Lower lobe of right lung (tissue), 2 donors: ENCODE measurements around the gene P2RX6. TPM values are rescaled to one million over a fixed set of nuclear protein-coding genes. Genes with fewer than 3 reads are reported as not detected.
"Not testable (repeated sequence)": the region's sequence is repeated elsewhere in the genome, so short reads cannot be mapped to it uniquely, and the experiment has no call there.

Experiments used
- ATAC-seq, 2 donors: fragments of 200-7000 bp; cut with Tn5 transposase; one replicate each; pipeline ENCODE4 v1.9.1; 2020 to 2022; ENCODE audit warnings: mild to moderate bottlenecking in 2 of 2, moderate library complexity in 2 of 2
- DNase-seq: peaks from one replicate; pipeline ENCODE4 v3.0.0-alpha.2; 2020
- H3K27ac ChIP-seq: fragments of 200-600 bp; one replicate; pipeline ENCODE4 v1.8.0; 2022
- H3K27me3 ChIP-seq: fragments of 200-600 bp; one replicate; pipeline ENCODE4 v1.8.0; 2022; ENCODE audit warnings: low read depth
- H3K36me3 ChIP-seq: fragments of 200-600 bp; one replicate; pipeline ENCODE4 v1.8.0; 2022; ENCODE audit warnings: mild to moderate bottlenecking
- H3K4me1 ChIP-seq: fragments of 200-600 bp; one replicate; pipeline ENCODE4 v1.8.0; 2022
- H3K4me3 ChIP-seq: fragments of 200-600 bp; one replicate; pipeline ENCODE4 v1.8.0; 2022; ENCODE audit warnings: mild to moderate bottlenecking
- H3K9me3 ChIP-seq: fragments of 200-600 bp; one replicate; pipeline ENCODE4 v1.8.0; 2022
- CTCF ChIP-seq: fragments of 200-600 bp; IDR thresholded peaks from one replicate; pipeline ENCODE4 v1.8.0; 2022; ENCODE audit warnings: antibody characterized with exemption, mild to moderate bottlenecking
- intact Hi-C: fragments of 100-400 bp; cut with DNase I; formaldehyde crosslinking; loops from one replicate; pipeline ENCODE4 v1.11.0; 2022
- total RNA-seq: library from RNA; stranded (reverse); fragmentation: NEBNext Ultra II Directional; extraction: Animal tissue kit (Norgen Biotek cat#: 25700); gene quantifications from one replicate; pipeline ENCODE4 v1.2.1, GENCODE V29; 2021
- donor health status: DM: no; HTN: yes; CAD: no; lungs with severe emphysema.

The P2RX6 gene
- total RNA-seq, 1 donor from 2014 or later, result 2.1 TPM

GRCh38 chr22:21047035-21047661 lies 32.2 kb downstream of the P2RX6 start:
- intact Hi-C loops, result no loop called here
- Histone ChIP-seq H3K27ac (no peak overlapping the region), H3K4me3 (no peak overlapping the region), H3K36me3 (no peaks in the 10 kb centered on the region), H3K4me1 (peaks cover 13% of the 10 kb centered on the region), H3K27me3 (peaks cover 3% of the 10 kb centered on the region), H3K9me3 (no peaks in the 10 kb centered on the region)
- DNase-seq (peak; percentile 28), ATAC-seq (no peak)
- no peak for TF ChIP-seq CTCF

- peaks cover 13% of the 10 kb centered on the region for H3K4me1 ChIP-seq
- DNase-seq (peak; percentile 40), ATAC-seq (no peak)
- no peak overlapping the region for H3K4me3 ChIP-seq
- intact Hi-C loops, result no loop called here
- H3K36me3 ChIP-seq, result no peaks in the 10 kb centered on the region
- H3K27ac ChIP-seq, result no peak overlapping the region
- H3K9me3 ChIP-seq, result no peaks in the 10 kb centered on the region
- no peak for TF ChIP-seq CTCF
- peaks cover 3% of the 10 kb centered on the region for H3K27me3 ChIP-seq
These were observed 32.8 kb downstream of the P2RX6 start for GRCh38 chr22:21047730-21048129.

GRCh38 chr22:21048448-21048847 lies 33.5 kb downstream of the P2RX6 start:
- peaks cover 13% of the 10 kb centered on the region for H3K4me1 ChIP-seq
- H3K27me3 ChIP-seq, H3K4me3 ChIP-seq, H3K36me3 ChIP-seq, H3K27ac ChIP-seq, ATAC-seq, H3K9me3 ChIP-seq, intact Hi-C loops: not testable (repeated sequence)
- DNase-seq, result peak; percentile 18

- H3K9me3 ChIP-seq, H3K27me3 ChIP-seq, ATAC-seq, H3K36me3 ChIP-seq, H3K4me3 ChIP-seq, intact Hi-C loops, H3K27ac ChIP-seq: not testable (repeated sequence)
- H3K4me1 ChIP-seq, result peaks cover 13% of the 10 kb centered on the region
- peak; percentile 17 for DNase-seq
These were observed 34.0 kb downstream of the P2RX6 start for GRCh38 chr22:21048965-21049364.

- DNase-seq, result no peak
- no peak for TF ChIP-seq CTCF
- Histone ChIP-seq H3K9me3 (no peaks in the 10 kb centered on the region), H3K27ac (no peak overlapping the region), H3K4me1 (no peaks in the 10 kb centered on the region), H3K4me3 (no peak overlapping the region), H3K36me3 (no peaks in the 10 kb centered on the region), H3K27me3 (no peaks in the 10 kb centered on the region)
- no peak for ATAC-seq
- intact Hi-C loops, result no loop called here
These were observed 36.3 kb downstream of the P2RX6 start for GRCh38 chr22:21051145-21051830.

- DNase-seq, result no peak
- intact Hi-C loops, result no loop called here
These were observed 37.0 kb downstream of the P2RX6 start for GRCh38 chr22:21051831-21052400.

More at GRCh38 chr22:21051831-21052400, 37.0 kb downstream of the P2RX6 start:
- no peak for ATAC-seq
- H3K27ac ChIP-seq, result no peak overlapping the region
- H3K36me3 ChIP-seq, result no peaks in the 10 kb centered on the region
- TF ChIP-seq CTCF, result no peak
- no peaks in the 10 kb centered on the region for H3K27me3 ChIP-seq
- no peaks in the 10 kb centered on the region for H3K9me3 ChIP-seq
- H3K4me1 ChIP-seq, result no peaks in the 10 kb centered on the region
- H3K4me3 ChIP-seq, result no peak overlapping the region
